ENCODE data around the gene ABCB9. TPM values are rescaled to one million over a fixed set of nuclear protein-coding genes. Genes with fewer than 3 reads are reported as not detected.
"Not testable (repeated sequence)": the region's sequence is repeated elsewhere in the genome, so short reads cannot be mapped to it uniquely, and the experiment has no call there.

The ABCB9 gene
- total RNA-seq, 1 donor from 2014 or later, result 1.6 TPM

- intact Hi-C loops (cut with micrococcal nuclease), result no loop called here
- peaks cover 68% of the 10 kb centered on the region for H3K4me1 ChIP-seq
- peaks cover 4% of the 10 kb centered on the region for H3K9me3 ChIP-seq (replicated peaks)
- TF ChIP-seq CTCF (IDR thresholded peaks at IDR 0.05; ENCODE audit: borderline replicate concordance), result no peak
- no peaks in the 10 kb centered on the region for H3K36me3 ChIP-seq
- H3K27ac ChIP-seq (replicated peaks), result peak overlapping the region; percentile 93
- DNase-seq, result no peak
- no peaks in the 10 kb centered on the region for H3K27me3 ChIP-seq (ENCODE audit: low read depth)
- peak overlapping the region; percentile 78 for H3K4me3 ChIP-seq
Measured at GRCh38 chr12:122894193-122895121, 71.8 kb downstream of the ABCB9 start.

GRCh38 chr12:122893208-122894153, 72.8 kb downstream of the ABCB9 start:
- peak overlapping the region; percentile 78 for H3K4me3 ChIP-seq

GRCh38 chr12:122892724-122893123, 73.5 kb downstream of the ABCB9 start:
- H3K27me3 ChIP-seq (ENCODE audit: low read depth); H3K36me3 ChIP-seq; DNase-seq; intact Hi-C loops (cut with micrococcal nuclease); H3K9me3 ChIP-seq (replicated peaks): not testable (repeated sequence)
- peaks cover 86% of the 10 kb centered on the region for H3K4me1 ChIP-seq
- H3K27ac ChIP-seq (replicated peaks), result peak overlapping the region; percentile 93
- H3K4me3 ChIP-seq, result peak overlapping the region; percentile 43

More at GRCh38 chr12:122893208-122894153, 72.8 kb downstream of the ABCB9 start:
- no peak for DNase-seq
- Histone ChIP-seq H3K4me1 (peaks cover 78% of the 10 kb centered on the region), H3K27ac (replicated peaks) (peak overlapping the region; percentile 93), H3K9me3 (replicated peaks) (peaks cover 4% of the 10 kb centered on the region), H3K27me3 (ENCODE audit: low read depth) (no peaks in the 10 kb centered on the region), H3K36me3 (no peaks in the 10 kb centered on the region)
- no peak for TF ChIP-seq CTCF (IDR thresholded peaks at IDR 0.05; ENCODE audit: borderline replicate concordance)
- intact Hi-C loops (cut with micrococcal nuclease), result no loop called here

- TF ChIP-seq CTCF (IDR thresholded peaks at IDR 0.05; ENCODE audit: borderline replicate concordance), result no peak
- no peak for DNase-seq
- Histone ChIP-seq H3K9me3 (replicated peaks) (peaks cover 4% of the 10 kb centered on the region), H3K36me3 (no peaks in the 10 kb centered on the region), H3K4me1 (peaks cover 94% of the 10 kb centered on the region), H3K27ac (replicated peaks) (peak overlapping the region; percentile 93), H3K4me3 (peak overlapping the region; percentile 43), H3K27me3 (ENCODE audit: low read depth) (no peaks in the 10 kb centered on the region)
- intact Hi-C loops (cut with micrococcal nuclease), result no loop called here
Measured at GRCh38 chr12:122891661-122892525, 74.4 kb downstream of the ABCB9 start.

- Histone ChIP-seq H3K4me1 (peaks cover 95% of the 10 kb centered on the region), H3K9me3 (replicated peaks) (no peaks in the 10 kb centered on the region), H3K36me3 (no peaks in the 10 kb centered on the region), H3K27ac (replicated peaks) (peak overlapping the region; percentile 93), H3K27me3 (ENCODE audit: low read depth) (no peaks in the 10 kb centered on the region), H3K4me3 (no peak overlapping the region)
- DNase-seq, result no peak
- TF ChIP-seq CTCF (IDR thresholded peaks at IDR 0.05; ENCODE audit: borderline replicate concordance), result no peak
- intact Hi-C loops (cut with micrococcal nuclease), result no loop called here
Measured at GRCh38 chr12:122889761-122890520, 76.3 kb downstream of the ABCB9 start.

Data from left ventricle myocardium inferior (tissue), 1 donor.